HepG2 (cell line): ENCODE measurements around the gene TUBB. TPM values are rescaled to one million over a fixed set of nuclear protein-coding genes. Genes with fewer than 3 reads are reported as not detected.
A peak's percentile ranks its signal among the peaks of the same experiment; 100 is the strongest.

Experiments used
- ADNP ChIP-seq: sonication (generic); formaldehyde crosslinking; IDR thresholded peaks from 2 replicates; pipeline ENCODE4 v1.4.0; 2020; ENCODE audit warnings: missing genetic modification reagents
- ARNT ChIP-seq: fragments of 450-650 bp; IDR thresholded peaks from 2 replicates; pipeline ENCODE4 v1.6.1; 2017
- REPIN1 ChIP-seq: sonication (generic); formaldehyde crosslinking; IDR thresholded peaks from 2 replicates; pipeline ENCODE4 v1.8.0; 2022; ENCODE audit warnings: missing genetic modification reagents, low read depth, mild to moderate bottlenecking, borderline replicate concordance
- SRF ChIP-seq: IDR thresholded peaks from 2 replicates; pipeline ENCODE4 v1.6.1; 2011; ENCODE audit warnings: mild to moderate bottlenecking, low read depth, low read length, moderate library complexity
- THYN1 ChIP-seq: sonication (generic); formaldehyde crosslinking; IDR thresholded peaks from 2 replicates; pipeline ENCODE4 v1.8.1; 2023; ENCODE audit warnings: low read depth, mild to moderate bottlenecking, moderate library complexity, missing genetic modification reagents, borderline replicate concordance
- ZNF614 ChIP-seq: IDR thresholded peaks from 2 replicates; pipeline ENCODE4 v1.6.1; 2018; ENCODE audit warnings: missing biosample characterization, missing genetic modification reagents, inconsistent platforms, borderline replicate concordance
- polyA plus RNA-seq, 8 experiments: library from polyadenylated mRNA; depleted of rRNA in 3 of 8; stranded (reverse) in 7 of 8; unstranded in 1 of 8; fragments of >200 nt; fragmentation: Illumina TruSeq in 4 of 8; extraction: Trizol in 4 of 8; gene quantifications; 2 replicates each; pipeline versions ENCODE4 v1.2.1 to v1.2.3, GENCODE V29; 2011 to 2016; ENCODE audit warnings: low read depth in 4 of 8, missing spikeins in 1 of 8, mixed read lengths in 1 of 8; ENCODE audit not compliant: insufficient read depth in 1 of 8
- total RNA-seq, 5 experiments: library from RNA; depleted of rRNA; stranded (reverse); fragments of >200 nt; fragmentation: Illumina TruSeq; extraction: Trizol; gene quantifications; 2 replicates each; pipeline ENCODE4 v1.2.3, GENCODE V29; 2016; ENCODE audit warnings: low read depth in 1 of 5
- TF ChIP-seq, protein P1 (sequence below): sonication (generic); formaldehyde crosslinking; IDR thresholded peaks from one replicate; pipeline ENCODE4 v1.5.1; 2020; ENCODE audit warnings: mild to moderate bottlenecking, missing genetic modification reagents; ENCODE audit errors: not compliant biosample characterization
- TF ChIP-seq, protein P2 (sequence below): sonication (generic); formaldehyde crosslinking; IDR thresholded peaks from 2 replicates; pipeline ENCODE4 v1.9.0; 2021; ENCODE audit warnings: missing genetic modification reagents, borderline replicate concordance
- TF ChIP-seq, protein P3 (sequence below): sonication (generic); formaldehyde crosslinking; IDR thresholded peaks from 2 replicates; pipeline ENCODE4 v1.4.0; 2020; ENCODE audit warnings: low read depth, missing genetic modification reagents
- TF ChIP-seq, protein P4 (sequence below), 2 experiments: sonication (generic) in 1 of 2; formaldehyde crosslinking in 1 of 2; IDR thresholded peaks; 2 replicates each; pipeline versions ENCODE4 v1.4.0 to v1.6.1; 2018 to 2020; ENCODE audit warnings: missing genetic modification reagents in 2 of 2, borderline replicate concordance in 1 of 2, low read depth in 1 of 2, mild to moderate bottlenecking in 1 of 2, missing biosample characterization in 1 of 2

Gene TUBB
- total and polyA plus RNA-seq, 2 of the 13 experiments (the other 11 are each of a cell fraction or from before 2014, with no cell fraction given), result 911 to 1,163 TPM

DNA sequence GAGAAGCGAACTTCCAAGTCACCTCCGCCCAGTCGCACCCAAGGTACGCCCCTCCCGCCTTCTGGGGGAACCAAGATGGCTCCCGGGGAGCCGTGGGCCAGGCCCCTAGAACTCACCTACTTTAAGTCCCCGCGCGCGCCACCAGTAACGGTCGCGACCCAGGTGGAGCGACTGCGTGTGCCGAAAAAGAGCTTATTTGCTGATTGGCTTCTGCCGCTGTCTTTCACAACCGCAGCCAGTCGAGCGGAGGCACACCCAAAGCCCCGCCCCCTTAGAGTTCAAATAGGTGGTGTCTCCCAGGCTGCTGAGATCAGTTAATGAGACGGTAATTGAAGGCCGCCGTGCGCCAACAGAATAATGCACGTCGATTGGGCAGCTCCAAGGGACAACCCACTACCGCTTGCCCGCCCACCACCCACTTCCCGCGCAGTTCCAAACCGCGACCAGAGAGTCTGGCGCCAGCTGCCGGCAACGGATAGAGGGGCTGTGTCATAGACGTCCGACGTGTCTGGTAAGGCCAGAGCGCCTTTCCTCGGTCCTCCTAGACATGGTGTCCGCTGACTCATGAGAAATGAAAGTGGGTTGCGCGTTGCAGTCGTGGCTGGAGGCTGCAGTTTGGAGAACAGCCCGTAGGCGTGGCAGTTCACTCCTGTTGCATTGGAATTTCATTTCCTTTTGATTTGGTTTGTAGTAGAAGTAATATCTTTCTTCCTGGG, 2.9 kb upstream of the TUBB start, which contains the start of gene MDC1 (continued):
- TF ChIP-seq, protein P1, sequence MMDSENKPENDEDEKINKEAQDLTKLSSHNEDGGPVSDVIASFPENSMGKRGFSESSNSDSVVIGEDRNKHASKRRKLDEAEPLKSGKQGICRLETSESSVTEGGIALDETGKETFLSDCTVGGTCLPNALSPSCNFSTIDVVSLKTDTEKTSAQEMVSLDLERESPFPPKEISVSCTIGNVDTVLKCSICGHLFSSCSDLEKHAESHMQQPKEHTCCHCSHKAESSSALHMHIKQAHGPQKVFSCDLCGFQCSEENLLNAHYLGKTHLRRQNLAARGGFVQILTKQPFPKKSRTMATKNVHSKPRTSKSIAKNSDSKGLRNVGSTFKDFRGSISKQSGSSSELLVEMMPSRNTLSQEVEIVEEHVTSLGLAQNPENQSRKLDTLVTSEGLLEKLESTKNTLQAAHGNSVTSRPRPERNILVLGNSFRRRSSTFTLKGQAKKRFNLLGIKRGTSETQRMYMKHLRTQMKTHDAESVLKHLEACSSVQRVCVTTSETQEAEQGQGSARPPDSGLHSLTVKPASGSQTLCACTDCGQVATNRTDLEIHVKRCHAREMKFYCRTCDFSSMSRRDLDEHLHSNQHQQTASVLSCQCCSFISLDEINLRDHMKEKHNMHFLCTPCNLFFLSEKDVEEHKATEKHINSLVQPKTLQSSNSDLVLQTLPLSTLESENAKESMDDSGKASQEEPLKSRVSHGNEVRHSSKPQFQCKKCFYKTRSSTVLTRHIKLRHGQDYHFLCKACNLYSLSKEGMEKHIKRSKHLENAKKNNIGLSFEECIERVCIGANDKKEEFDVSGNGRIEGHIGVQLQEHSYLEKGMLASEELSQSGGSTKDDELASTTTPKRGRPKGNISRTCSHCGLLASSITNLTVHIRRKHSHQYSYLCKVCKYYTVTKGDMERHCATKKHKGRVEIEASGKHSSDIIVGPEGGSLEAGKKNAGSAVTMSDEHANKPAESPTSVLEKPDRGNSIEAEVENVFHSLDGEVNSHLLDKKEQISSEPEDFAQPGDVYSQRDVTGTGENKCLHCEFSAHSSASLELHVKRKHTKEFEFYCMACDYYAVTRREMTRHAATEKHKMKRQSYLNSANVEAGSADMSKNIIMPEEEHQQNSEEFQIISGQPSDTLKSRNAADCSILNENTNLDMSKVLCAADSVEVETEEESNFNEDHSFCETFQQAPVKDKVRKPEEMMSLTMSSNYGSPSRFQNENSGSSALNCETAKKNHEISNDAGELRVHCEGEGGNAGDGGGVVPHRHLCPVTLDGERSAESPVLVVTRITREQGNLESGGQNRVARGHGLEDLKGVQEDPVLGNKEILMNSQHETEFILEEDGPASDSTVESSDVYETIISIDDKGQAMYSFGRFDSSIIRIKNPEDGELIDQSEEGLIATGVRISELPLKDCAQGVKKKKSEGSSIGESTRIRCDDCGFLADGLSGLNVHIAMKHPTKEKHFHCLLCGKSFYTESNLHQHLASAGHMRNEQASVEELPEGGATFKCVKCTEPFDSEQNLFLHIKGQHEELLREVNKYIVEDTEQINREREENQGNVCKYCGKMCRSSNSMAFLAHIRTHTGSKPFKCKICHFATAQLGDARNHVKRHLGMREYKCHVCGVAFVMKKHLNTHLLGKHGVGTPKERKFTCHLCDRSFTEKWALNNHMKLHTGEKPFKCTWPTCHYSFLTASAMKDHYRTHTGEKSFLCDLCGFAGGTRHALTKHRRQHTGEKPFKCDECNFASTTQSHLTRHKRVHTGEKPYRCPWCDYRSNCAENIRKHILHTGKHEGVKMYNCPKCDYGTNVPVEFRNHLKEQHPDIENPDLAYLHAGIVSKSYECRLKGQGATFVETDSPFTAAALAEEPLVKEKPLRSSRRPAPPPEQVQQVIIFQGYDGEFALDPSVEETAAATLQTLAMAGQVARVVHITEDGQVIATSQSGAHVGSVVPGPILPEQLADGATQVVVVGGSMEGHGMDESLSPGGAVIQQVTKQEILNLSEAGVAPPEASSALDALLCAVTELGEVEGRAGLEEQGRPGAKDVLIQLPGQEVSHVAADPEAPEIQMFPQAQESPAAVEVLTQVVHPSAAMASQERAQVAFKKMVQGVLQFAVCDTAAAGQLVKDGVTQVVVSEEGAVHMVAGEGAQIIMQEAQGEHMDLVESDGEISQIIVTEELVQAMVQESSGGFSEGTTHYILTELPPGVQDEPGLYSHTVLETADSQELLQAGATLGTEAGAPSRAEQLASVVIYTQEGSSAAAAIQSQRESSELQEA (CRISPR knock-in tag), result peak; percentile 38
- TF ChIP-seq ZNF614 (CRISPR knock-in tag) (peak; percentile 93; the same call in 1 of the 2 replicates), THYN1 (CRISPR knock-in tag) (0 out of 2 replicates have a peak, but pooled peaks have one; percentile 35), ARNT (no peak), REPIN1 (CRISPR knock-in tag) (peak; percentile 99; the same call in 1 of the 2 replicates), ADNP (no peak; the same call in 1 of the 2 replicates), SRF (peak; percentile 4; the same call in 1 of the 2 replicates)
- TF ChIP-seq, protein P2, sequence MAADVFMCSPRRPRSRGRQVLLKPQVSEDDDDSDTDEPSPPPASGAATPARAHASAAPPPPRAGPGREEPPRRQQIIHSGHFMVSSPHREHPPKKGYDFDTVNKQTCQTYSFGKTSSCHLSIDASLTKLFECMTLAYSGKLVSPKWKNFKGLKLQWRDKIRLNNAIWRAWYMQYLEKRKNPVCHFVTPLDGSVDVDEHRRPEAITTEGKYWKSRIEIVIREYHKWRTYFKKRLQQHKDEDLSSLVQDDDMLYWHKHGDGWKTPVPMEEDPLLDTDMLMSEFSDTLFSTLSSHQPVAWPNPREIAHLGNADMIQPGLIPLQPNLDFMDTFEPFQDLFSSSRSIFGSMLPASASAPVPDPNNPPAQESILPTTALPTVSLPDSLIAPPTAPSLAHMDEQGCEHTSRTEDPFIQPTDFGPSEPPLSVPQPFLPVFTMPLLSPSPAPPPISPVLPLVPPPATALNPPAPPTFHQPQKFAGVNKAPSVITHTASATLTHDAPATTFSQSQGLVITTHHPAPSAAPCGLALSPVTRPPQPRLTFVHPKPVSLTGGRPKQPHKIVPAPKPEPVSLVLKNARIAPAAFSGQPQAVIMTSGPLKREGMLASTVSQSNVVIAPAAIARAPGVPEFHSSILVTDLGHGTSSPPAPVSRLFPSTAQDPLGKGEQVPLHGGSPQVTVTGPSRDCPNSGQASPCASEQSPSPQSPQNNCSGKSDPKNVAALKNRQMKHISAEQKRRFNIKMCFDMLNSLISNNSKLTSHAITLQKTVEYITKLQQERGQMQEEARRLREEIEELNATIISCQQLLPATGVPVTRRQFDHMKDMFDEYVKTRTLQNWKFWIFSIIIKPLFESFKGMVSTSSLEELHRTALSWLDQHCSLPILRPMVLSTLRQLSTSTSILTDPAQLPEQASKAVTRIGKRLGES (CRISPR knock-in tag), result no peak
- TF ChIP-seq, protein P3, sequence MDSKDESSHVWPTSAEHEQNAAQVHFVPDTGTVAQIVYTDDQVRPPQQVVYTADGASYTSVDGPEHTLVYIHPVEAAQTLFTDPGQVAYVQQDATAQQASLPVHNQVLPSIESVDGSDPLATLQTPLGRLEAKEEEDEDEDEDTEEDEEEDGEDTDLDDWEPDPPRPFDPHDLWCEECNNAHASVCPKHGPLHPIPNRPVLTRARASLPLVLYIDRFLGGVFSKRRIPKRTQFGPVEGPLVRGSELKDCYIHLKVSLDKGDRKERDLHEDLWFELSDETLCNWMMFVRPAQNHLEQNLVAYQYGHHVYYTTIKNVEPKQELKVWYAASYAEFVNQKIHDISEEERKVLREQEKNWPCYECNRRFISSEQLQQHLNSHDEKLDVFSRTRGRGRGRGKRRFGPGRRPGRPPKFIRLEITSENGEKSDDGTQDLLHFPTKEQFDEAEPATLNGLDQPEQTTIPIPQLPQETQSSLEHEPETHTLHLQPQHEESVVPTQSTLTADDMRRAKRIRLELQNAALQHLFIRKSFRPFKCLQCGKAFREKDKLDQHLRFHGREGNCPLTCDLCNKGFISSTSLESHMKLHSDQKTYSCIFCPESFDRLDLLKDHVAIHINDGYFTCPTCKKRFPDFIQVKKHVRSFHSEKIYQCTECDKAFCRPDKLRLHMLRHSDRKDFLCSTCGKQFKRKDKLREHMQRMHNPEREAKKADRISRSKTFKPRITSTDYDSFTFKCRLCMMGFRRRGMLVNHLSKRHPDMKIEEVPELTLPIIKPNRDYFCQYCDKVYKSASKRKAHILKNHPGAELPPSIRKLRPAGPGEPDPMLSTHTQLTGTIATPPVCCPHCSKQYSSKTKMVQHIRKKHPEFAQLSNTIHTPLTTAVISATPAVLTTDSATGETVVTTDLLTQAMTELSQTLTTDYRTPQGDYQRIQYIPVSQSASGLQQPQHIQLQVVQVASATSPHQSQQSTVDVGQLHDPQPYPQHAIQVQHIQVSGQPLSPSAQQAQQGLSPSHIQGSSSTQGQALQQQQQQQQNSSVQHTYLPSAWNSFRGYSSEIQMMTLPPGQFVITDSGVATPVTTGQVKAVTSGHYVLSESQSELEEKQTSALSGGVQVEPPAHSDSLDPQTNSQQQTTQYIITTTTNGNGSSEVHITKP (CRISPR knock-in tag), result no peak; the same call in 1 of the 2 replicates
- TF ChIP-seq, protein P4, sequence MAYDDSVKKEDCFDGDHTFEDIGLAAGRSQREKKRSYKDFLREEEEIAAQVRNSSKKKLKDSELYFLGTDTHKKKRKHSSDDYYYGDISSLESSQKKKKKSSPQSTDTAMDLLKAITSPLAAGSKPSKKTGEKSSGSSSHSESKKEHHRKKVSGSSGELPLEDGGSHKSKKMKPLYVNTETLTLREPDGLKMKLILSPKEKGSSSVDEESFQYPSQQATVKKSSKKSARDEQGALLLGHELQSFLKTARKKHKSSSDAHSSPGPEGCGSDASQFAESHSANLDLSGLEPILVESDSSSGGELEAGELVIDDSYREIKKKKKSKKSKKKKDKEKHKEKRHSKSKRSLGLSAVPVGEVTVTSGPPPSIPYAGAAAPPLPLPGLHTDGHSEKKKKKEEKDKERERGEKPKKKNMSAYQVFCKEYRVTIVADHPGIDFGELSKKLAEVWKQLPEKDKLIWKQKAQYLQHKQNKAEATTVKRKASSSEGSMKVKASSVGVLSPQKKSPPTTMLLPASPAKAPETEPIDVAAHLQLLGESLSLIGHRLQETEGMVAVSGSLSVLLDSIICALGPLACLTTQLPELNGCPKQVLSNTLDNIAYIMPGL (CRISPR knock-in tag; IDR thresholded peaks at IDR 0.05; ENCODE audit: borderline replicate concordance in 1 of 2, low read depth in 1 of 2), result peak; percentile 95
